Lower leg skin (tissue), 3 donors: ENCODE results near the gene OXCT1.

Experiments
- POLR2A ChIP-seq, 2 donors: fragments of 450-650 bp; IDR thresholded peaks; one replicate each; pipeline ENCODE4 v1.6.1; 2016 to 2017; ENCODE audit warnings: antibody characterized with exemption in 2 of 2, mild to moderate bottlenecking in 1 of 2, moderate library complexity in 1 of 2
- TF ChIP-seq, protein P1 (sequence below), 3 donors: fragments of 450-650 bp; IDR thresholded peaks; one replicate each; pipeline ENCODE4 v1.5.1; 2016; ENCODE audit warnings: antibody characterized with exemption in 3 of 3, mild to moderate bottlenecking in 3 of 3, moderate library complexity in 2 of 3

- TF ChIP-seq, protein P1, sequence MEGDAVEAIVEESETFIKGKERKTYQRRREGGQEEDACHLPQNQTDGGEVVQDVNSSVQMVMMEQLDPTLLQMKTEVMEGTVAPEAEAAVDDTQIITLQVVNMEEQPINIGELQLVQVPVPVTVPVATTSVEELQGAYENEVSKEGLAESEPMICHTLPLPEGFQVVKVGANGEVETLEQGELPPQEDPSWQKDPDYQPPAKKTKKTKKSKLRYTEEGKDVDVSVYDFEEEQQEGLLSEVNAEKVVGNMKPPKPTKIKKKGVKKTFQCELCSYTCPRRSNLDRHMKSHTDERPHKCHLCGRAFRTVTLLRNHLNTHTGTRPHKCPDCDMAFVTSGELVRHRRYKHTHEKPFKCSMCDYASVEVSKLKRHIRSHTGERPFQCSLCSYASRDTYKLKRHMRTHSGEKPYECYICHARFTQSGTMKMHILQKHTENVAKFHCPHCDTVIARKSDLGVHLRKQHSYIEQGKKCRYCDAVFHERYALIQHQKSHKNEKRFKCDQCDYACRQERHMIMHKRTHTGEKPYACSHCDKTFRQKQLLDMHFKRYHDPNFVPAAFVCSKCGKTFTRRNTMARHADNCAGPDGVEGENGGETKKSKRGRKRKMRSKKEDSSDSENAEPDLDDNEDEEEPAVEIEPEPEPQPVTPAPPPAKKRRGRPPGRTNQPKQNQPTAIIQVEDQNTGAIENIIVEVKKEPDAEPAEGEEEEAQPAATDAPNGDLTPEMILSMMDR (IDR thresholded peaks at IDR 0.05), result no peak
- TF ChIP-seq POLR2A (IDR thresholded peaks at IDR 0.05), result no peak
Observed at GRCh38 chr5:41761663-41762062, 108.6 kb downstream of the OXCT1 start.
